T1000 (cell line): Measurements from ENCODE around the gene AP5S1.

Source experiments
- DNase-seq: peaks from one replicate; lab custom pipeline; 2025; ENCODE audit warnings: mixed read lengths; lab: John Stamatoyannopoulos, UW

Gene AP5S1

DNA sequence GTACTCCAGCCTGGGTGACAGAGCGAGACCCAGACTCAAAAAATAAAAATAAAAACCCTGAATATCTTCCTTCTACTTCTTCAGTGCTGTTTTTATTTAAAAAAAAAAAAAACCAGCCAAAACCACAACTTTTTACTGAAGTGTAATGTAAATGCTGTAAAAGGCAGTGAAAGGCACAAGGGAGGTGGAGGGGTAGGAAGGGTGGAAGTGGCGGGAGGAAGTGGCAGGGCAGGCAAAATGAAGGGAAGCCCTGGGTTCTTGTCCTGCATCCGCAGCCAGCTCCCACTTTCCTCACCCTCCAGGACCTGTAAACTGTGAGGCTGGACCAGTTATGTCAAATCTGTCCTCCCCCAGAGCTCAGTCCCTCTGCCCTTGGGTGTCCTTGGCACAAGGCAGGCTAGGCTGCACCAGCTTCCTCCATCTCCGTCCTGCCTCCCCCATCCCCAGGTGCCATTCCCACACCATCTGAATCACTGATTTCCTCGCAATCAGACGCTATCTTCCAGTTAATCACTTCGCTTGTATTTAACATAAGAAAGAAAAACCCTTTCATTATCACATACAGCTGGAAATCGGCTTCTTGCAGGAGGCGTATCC, 55.1 kb downstream of the AP5S1 start:
- no peak for DNase-seq

- no peak for DNase-seq
These were observed 55.7 kb downstream of the AP5S1 start for GRCh38 chr20:3876000-3876399.

- no peak for DNase-seq
These were observed 56.3 kb downstream of the AP5S1 start for GRCh38 chr20:3876676-3877075.
